Thoracic aorta endothelial cell (primary cell): ENCODE data around the gene ZNF789. TPM values are rescaled to one million over a fixed set of nuclear protein-coding genes. Genes with fewer than 3 reads are reported as not detected.

ENCODE experiments used
- total RNA-seq: library from RNA; depleted of rRNA; stranded (reverse); fragments of >200 nt; gene quantifications from 2 replicates; pipeline ENCODE4 v1.2.3, GENCODE V29; 2012

The ZNF789 gene
- 9.8 and 11.9 TPM in 2 replicates for total RNA-seq

DNA sequence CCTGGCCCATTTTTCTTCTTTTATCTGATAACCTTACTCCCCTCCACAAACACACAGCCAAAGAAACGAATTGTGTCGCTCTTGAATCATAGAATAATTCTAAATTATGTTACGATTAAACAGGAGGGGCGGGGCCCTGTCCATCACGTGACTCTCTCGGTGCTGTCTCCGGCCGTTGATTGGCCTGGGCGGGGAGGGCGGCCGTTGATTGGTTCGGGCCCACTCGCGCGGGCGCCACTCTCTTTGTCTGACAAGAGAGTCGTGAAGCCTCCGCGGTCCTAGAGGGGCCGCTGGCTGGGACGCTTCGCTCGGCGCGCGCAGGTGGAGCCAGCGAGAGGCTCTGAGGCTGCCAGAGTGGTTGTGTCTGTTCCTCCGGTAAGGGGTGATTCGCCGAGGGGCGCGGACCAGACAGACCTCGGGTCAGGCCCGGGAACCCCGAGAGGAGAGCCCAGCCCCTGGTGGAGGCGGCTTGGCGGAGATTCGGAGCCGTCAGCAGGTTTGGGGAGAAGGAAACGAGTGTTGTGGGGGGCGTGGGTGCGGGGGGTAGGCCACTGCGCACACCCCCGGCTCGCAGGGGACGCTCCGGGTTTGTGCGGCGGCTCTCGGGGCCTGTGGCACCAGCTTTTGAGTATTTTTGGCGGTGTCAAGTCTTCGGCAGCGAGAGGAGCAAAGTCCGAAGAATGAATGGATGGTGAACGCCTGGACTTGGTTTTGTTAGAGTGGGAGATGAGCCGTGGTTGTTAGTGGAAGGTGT lies at the start of gene ZNF789:
Gene ZNF789 (plus strand): TSS at position 330 of the 754 bp plus-strand sequence. CDS start 3,567 bp downstream, outside the sequence.

DNA sequence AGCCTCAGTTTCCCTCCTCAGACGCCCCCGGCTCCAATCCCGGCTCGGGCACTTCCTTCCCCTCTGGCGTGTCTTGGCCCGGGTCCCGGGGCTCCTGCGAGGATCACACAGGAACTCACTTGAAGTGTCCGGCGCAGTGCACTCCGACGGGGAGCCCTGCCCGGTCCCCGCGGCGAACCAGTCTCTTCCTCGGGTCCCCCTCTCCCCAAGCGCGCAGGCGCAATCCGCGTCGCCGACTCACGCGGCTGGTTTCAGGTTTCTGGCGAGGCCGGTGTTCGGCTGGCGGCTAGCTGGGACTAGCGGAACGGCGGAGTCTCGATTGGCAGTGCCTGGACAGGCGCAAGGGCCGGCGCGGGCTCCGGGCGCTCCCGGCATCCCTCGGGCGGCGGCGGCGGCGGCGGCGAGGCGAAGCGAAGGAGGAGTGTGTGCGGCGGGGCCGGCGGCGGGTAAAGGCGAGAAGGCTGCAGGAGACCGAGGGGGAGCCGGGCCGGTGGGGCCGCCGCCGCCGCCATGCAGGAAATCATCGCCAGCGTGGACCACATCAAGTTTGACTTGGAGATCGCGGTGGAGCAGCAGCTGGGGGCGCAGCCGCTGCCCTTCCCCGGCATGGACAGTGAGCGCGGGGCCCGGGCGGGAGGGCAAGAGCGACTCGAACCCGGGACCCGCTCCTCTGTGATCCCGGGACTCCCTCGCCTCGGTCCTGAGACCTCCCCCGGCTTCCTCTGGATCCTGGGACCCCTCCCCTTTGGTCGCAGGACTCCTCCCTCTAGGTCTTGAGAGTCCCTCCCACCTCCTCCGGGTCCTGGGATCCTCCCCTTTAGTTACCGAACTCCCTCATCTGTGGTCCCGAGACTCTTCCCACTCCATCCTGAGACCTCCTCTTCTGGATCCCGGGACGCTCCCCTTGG lies 33.9 kb upstream of the ZNF789 start, which contains the start of the genes CPSF4 and PTCD1:
Gene CPSF4 (plus strand): TSS at position 371 of the 908 bp plus-strand sequence. CDS start 140 bp downstream, at position 511.
Gene PTCD1 (minus strand): TSS at position 226 of the 908 bp plus-strand sequence. CDS start 3,556 bp downstream, outside the sequence.

DNA sequence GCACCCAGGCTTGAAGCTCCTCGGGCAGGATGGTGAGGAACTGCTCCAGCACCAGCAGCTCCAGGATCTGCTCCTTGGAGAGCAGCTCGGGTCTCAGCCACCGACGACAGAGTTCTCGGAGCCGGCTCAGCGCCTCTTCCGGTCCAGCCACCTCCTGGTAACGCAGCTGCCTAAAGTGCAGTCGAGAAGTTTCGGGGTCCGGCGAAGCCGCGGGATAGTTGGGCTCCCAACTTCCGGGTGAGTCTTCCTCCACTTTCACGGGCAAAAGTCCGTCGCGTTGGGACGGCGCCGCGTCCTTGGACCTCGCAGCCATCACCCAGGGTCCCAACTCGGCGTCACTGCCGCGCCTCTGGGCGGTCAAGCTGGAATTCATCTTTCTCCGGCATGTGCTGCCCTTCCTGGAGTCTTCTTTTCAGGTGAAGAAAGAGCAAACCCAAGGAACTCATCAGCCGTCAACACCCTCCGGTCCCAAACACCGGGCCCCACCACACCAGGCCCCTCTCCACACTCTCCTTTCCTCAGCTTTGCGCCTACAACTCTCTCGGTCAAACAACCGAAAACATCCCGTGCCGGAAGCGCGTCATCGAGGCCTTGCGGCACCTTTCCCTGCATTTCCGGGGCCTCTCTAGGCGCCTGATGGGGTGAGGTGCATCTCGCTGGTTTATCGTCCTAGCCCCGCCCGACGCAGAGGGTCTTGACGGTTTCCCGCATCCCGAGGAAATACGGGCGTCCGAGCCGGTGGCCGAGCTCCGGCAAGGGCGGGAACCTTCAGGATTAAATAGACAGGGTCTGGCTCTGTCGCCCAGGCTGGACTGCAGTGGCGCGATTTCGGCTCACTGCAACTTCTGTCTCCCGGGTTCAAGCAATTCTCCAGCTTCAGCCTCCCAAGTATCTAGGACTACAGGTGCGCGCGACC lies 27.3 kb downstream of the ZNF789 start, which contains the start of gene ZNF394:
Gene ZNF394 (minus strand): TSS at position 561 of the 916 bp plus-strand sequence. CDS start 188 bp downstream, at position 373.

DNA sequence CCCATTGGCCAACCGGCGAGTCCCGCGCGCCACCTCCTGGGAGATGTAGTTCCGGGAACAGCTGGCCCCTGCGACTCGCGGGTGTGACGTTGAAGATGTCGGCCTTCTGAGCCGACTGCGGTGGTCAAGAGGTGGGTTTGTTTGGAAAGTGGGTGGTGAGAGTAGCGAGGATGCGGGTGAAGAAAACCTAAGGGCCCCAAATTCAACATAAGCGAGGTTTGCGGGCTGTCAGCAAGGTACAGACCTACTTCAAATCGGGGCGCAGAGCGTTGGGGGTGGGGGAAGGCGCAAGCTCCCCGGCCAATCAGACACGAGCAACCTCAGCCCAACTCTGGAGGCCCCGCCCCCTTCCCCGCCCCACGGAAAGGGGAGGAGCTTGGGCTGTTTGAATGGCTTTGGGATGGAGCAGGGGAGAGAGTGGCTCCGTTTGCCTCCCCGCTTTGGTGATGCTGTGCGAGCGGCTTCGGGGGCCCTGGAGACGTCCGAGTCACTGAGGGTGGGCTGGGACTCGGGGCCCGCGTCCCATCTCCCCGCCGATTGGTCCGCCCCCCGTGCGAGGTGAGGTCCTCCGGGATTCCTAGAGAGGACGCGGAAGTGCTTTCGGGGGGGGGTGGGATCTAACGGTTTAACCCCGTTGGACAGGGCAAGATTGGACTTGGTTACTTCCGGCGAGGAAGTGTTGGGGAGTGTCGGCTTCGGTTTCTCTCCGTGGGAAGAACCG lies 32.1 kb downstream of the ZNF789 start, which contains the start of gene ZKSCAN5:
Gene ZKSCAN5 (plus strand): TSS at position 60 of the 721 bp plus-strand sequence. CDS start 1,383 bp downstream, outside the sequence.

Other genes starting within 250 kb of the ZNF789 start
- 0.93 and 1.1 TPM in 2 replicates for gene MYH16, start 200.1 kb upstream of the ZNF789 start, total RNA-seq
- 229 and 254 TPM in 2 replicates for gene ARPC1A, start 147.0 kb upstream of the ZNF789 start, total RNA-seq
- gene ARPC1B, start 98.2 kb upstream of the ZNF789 start, total RNA-seq: 353 and 402 TPM in 2 replicates
- gene PDAP1, start 64.3 kb upstream of the ZNF789 start, total RNA-seq: 61.8 and 81.7 TPM in 2 replicates
- gene BUD31, start 63.9 kb upstream of the ZNF789 start, total RNA-seq: 87.8 and 169 TPM in 2 replicates
- 3.3 and 4.0 TPM in 2 replicates for gene PTCD1, start 34.1 kb upstream of the ZNF789 start, total RNA-seq
- gene CPSF4, start 33.9 kb upstream of the ZNF789 start, total RNA-seq: 26.5 and 30.5 TPM in 2 replicates
- 404 and 586 TPM in 2 replicates for gene ATP5MF, start 6.7 kb upstream of the ZNF789 start, total RNA-seq
- 24.2 and 27.4 TPM in 2 replicates for gene ZNF394, start 27.4 kb downstream of the ZNF789 start, total RNA-seq
- gene ZKSCAN5, start 31.8 kb downstream of the ZNF789 start, total RNA-seq: 13.6 and 14.8 TPM in 2 replicates
- gene FAM200A, start 79.2 kb downstream of the ZNF789 start, total RNA-seq: 6.5 and 8.1 TPM in 2 replicates
- gene ZNF655, start 85.8 kb downstream of the ZNF789 start, total RNA-seq: 21.4 and 24.3 TPM in 2 replicates
- 0.43 TPM in 1 of 2 replicates, not detected in the other for gene TMEM225B, start 125.4 kb downstream of the ZNF789 start, total RNA-seq
- 12.3 and 12.4 TPM in 2 replicates for gene ZSCAN25, start 144.1 kb downstream of the ZNF789 start, total RNA-seq
- gene CYP3A5, start 207.1 kb downstream of the ZNF789 start, total RNA-seq: not detected in 2 replicates